Right renal pelvis (tissue), 4 donors: ENCODE results near the gene FAM163B. TPM values are rescaled to one million over a fixed set of nuclear protein-coding genes. Genes with fewer than 3 reads are reported as not detected.
A peak's percentile ranks its signal among the peaks of the same experiment; 100 is the strongest.

Experiments
- DNase-seq, 4 donors: peaks; one replicate each; pipeline ENCODE4 v3.0.0-alpha.2; 2013; ENCODE audit warnings: low read depth in 4 of 4, low spot score in 3 of 4, missing footprints in 1 of 4
- polyA plus RNA-seq, 4 donors: library from polyadenylated mRNA; unstranded; fragments of 120-200 nt; gene quantifications; one replicate each; pipeline ENCODE4 v1.2.1, GENCODE V29; 2013; ENCODE audit not compliant: insufficient read length in 4 of 4

FAM163B gene
- under 1 TPM in 1 of 4 donors, not detected in 3; 0.49 TPM for polyA plus RNA-seq

- DNase-seq, result peak; percentile 52 to 67 (median 62)
Measured at GRCh38 chr9:133609311-133610098, at the start of gene FAM163B. Gene FAM163B (minus strand): TSS chr9:133609389. CDS start chr9:133580223, 29,166 bp downstream.

- DNase-seq, result no peak
Measured at GRCh38 chr9:133657120-133657661, 48.0 kb upstream of the FAM163B start.

- no peak for DNase-seq
Measured at GRCh38 chr9:133656211-133657119, 47.3 kb upstream of the FAM163B start.

GRCh38 chr9:133655701-133656100 is 46.5 kb upstream of the FAM163B start:
- no peak for DNase-seq

- DNase-seq, result no peak
Measured at GRCh38 chr9:133654736-133655657, 45.8 kb upstream of the FAM163B start.

GRCh38 chr9:133653638-133654037 is 44.4 kb upstream of the FAM163B start:
- no peak for DNase-seq

- no peak for DNase-seq
Measured at GRCh38 chr9:133650026-133650425, 40.8 kb upstream of the FAM163B start.

GRCh38 chr9:133649194-133649593 is 40.0 kb upstream of the FAM163B start:
- no peak for DNase-seq

- no peak for DNase-seq
Measured at GRCh38 chr9:133647765-133648469, 38.7 kb upstream of the FAM163B start.

- DNase-seq, result no peak
Measured at GRCh38 chr9:133647148-133647547, 38.0 kb upstream of the FAM163B start.

- no peak for DNase-seq
Measured at GRCh38 chr9:133645021-133645765, 36.0 kb upstream of the FAM163B start.

GRCh38 chr9:133643978-133644760 is 35.0 kb upstream of the FAM163B start:
- DNase-seq, result no peak

GRCh38 chr9:133643362-133643755 is 34.2 kb upstream of the FAM163B start:
- DNase-seq, result no peak

- DNase-seq, result no peak
Measured at GRCh38 chr9:133642708-133643361, 33.6 kb upstream of the FAM163B start.

- no peak for DNase-seq
Measured at GRCh38 chr9:133641861-133642595, 32.8 kb upstream of the FAM163B start.

- DNase-seq, result no peak
Measured at GRCh38 chr9:133641396-133641655, 32.1 kb upstream of the FAM163B start.
